GM18873 (cell line): ENCODE data around the gene KIF13A.
"Not testable (repeated sequence)": the region's sequence is repeated elsewhere in the genome, so short reads cannot be mapped to it uniquely, and the experiment has no call there.

ENCODE experiments used
- ATAC-seq: cut with Tn5 transposase; IDR thresholded peaks from one replicate; pipeline ENCODE4 v1.9.1; 2021; ENCODE audit warnings: mild to moderate bottlenecking, moderate library complexity, moderate number of reproducible peaks; ENCODE audit not compliant: unreplicated experiment, low FRiP score

The KIF13A gene

DNA sequence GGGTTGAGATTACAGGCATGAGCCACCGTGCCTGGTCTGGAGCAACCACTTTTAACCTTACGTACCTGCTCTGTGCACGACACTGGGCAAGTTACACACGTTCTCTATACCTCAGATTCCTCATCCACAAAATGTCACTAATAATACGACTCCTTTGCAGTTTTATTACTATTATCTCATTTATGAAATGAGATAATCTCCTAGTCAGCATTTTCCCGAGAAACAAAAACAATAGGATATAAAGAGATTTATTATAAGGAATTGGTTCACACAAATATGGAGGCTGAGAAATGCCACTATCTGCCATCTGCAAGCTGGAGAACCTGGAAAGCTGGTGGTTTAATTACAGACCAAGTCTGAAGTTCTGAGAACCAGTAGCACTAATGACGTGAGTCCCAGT, 12.0 kb upstream of the KIF13A start:
- no peak for ATAC-seq

DNA sequence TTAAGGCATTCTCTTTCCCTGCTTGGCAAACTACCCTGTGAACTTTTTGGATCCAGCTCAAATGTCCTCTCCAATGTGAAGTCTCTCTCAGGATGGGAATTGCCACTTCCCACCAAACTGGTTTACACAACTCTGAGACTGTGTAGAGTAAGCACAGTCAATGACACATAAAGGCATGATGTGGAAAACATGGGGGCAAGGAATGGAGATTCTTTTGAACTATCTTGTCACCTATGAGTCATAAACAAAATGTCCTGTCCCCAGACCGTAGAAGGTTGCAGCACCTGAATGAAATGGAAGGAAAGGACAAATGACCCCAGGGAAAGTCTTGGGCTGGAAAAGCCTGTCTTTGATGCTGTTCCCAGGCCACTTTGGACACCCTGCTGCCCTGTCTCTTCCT, 11.0 kb upstream of the KIF13A start:
- ATAC-seq, result no peak

DNA sequence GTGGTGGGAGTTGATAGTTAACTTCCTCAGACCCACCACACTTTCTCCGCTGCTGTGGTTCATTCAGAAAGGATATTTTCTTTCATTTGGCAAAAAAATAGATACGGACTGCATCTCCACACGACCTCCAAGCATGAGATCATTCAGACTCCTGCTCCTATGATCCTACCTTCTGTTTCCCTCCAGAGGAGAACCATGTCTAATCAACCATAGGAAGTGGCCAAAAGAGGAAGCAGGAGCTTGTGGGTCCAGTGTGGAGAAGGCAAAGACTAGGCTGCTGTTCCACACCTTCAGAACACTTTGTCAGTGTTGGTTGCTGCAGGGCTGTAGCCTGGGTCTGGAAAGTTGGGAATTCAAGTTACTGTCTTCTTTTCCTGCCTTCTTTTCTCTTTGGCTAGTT, 10.6 kb upstream of the KIF13A start:
- no peak for ATAC-seq

DNA sequence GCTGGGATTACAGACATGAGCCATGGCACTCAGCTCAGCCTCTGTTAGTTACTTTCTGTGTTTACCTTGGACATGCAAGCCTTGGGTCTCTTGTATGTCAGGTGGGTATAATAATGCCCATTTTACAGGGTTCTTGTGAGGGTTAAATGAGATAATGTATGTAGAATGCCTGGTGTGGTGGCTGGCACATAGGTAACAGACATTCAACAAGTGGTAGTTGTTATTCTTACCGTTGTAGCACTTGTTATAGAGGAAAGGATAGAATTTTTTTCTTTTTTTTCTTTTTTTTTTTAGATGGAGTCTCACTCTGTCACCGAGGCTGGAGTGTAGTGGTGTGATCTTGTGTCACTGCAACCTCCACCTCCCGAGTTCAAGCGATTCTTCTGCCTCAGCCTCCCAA, 8.0 kb upstream of the KIF13A start:
- ATAC-seq, result no peak

DNA sequence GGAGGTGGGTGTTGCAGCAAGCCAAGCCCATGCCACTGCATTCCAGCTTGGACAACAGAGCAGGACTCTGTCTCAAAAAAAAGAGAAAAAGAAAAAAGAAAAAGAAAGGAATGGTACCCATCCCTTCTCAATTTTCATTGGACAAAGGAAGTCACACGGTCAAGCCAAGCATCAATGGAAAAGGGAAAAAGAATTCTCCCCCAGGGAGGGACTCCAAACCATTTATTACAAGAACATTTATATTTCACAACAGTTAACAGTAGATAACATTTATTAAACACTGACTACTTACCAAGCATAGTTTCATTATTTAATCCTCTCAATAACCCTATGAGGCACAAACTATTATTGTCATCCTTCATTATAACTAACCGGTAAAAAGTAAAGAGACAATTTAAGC, 6.6 kb upstream of the KIF13A start:
- ATAC-seq, result no peak

DNA sequence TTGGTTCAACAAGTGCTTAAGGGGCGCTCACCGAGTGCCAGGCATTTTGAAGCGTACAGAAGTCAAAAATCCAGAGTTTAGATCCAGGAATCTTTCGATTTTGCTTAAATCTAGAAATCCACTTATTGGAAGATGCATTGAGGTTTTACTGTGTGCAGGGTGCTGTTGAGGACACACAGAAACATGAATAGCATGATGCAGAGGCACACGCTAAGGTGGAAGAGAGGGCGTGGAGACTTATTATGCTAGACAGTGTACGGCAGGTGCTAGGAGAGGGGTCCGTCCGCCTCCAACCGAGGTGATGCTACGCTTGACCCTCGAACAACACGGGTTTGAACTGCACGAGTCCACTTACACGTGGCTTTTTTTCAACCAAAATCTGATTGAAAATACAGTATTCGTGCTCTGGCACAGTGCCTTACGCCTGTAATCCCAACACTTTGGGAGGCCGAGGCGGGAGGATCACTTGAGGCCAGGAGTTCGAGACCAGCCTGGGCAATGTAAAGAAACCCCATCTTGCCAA, 1.0 kb upstream of the KIF13A start:
- ATAC-seq, result no peak

DNA sequence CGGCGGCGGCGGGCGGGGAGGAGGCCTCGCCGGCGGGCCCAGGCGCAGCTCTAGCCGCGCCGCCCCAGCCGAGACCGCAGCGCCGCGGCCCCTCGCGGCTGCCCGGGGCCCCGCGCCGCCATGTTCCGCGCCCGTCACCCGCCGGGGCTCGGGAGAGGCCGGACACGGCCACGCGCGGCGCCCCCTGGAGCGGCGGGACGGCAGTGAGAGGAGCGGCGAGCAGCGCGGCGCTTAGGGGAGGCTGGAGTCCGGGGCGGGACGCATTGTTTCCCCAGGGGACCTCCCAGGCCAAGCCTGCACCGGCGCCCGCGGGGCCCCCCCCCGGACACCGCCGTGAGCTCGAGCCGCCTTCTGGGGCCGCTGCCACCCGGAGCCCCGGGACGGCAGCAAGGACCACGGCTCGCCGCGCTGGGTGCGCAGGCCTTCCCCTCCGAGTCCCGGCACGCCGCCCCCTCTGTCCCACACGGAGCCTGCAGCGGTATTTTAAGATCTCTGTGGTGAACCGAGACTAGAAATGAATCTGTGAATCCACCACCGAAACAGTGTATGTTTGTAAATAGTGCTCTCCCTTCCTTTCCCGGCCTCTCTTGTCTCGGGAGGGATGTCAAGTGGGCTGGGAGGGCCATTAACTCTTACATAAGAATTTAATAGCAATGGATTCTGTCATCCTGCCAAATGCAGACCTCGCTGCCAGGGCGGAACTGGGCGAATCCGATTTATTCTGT, 424 bp upstream of the KIF13A start:
- peak; percentile 88 for ATAC-seq

DNA sequence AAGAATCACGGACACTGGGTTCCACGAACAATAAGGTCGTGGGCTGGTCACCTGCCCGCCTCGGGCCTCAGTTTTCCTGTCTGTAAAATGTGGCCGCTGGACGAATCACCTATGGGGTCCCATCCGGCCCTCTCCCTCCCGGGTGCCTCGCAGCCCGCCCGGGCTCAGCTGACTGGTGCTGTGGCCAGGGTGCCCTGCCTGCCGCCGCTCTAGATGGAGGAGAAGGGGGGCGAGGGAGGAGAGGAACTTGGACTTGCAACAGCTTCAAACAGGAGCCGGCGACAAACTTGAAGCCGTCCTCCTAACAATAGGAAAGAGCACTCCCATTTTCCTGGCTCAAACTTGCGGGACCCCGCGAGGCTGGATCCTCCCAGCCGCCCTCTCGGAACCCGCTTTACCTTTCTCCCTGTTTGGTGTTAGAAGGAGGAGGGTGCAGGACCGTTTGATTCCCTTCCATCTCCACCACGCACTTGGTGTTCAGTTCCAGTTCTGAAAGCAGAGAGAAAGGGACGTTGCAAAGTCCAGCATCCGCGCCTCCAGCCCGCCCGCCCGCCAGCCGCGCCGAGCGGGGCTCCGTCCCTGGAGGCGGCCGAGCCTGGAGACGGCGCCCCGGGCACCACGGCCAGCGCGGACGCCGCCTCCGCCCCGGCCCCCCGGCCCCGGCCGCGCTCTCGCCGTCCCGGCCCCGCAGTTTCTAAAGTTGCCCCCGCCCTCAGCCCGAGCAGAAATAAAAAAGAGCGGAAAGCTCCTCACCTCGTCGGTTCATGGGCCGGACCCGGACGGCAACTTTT, 584 bp downstream of the KIF13A start:
- no peak for ATAC-seq

DNA sequence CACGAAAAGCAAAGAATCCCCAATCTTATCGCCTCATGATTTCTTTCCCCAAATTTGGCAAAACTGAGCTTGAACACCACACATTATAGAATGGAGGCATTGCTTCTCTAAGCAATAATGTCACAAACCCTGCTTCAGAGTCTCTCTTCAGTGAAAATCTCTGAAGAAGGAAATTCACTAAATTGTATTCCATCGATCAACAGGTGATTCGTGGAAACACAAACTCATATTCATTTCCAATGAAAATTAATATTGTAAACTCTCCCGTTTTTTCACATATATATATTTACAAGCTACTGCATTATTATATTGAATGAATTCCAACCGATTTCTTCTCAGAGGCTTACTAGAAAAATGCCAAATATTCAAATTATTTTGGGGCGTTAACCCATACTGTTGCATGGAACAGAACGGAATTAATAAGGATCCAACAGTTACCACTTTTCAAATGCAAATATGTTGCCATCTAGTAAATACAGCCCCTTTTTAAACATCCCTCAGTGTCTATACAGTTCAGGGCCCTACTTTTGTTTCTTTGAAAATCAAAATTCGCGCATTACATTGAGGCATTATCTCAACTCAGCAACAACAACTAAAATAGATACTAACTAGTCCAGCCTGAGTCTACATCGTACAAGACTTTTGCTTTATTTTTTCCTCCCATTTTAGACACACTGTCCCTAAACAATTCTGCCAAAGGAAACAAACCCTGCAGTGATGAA, 1.3 kb downstream of the KIF13A start:
- no peak for ATAC-seq

DNA sequence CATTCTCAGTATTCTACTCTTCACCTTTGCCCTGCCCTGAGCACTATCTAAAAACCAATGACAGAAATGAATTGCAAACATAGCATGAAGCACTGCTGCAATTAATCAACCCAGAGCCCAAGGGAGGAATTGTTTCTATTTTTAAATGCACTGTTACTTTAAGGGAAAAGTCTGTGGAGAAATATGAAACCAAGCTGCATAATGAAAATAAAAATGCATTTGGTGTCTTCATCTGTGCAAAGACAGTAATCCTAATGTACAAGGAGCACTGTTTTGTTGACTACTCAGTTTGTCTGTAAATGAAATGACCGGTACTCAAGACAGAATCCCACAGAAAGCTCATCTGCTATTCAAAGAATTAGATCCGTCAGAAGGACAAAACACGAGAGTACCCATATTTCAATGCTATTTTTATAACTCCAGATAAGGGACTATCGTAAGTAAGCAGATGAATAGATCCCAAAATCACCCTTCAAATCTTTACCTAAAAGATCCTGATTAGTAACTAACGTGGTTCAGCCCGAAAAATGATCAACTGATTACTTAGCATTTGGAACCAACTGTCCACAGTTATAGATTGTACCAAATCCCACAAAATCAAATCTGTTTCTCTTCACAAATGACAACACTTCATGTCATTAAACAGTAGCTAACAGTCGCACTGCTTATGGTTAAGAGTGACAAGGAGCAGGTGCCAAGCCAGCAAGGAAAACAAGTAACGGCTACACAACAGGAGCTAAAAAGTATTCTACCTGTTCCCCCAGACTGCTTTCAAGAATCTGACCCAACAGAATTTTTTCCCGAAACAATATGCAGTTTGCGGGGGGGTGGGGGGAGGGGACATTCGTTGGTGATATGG, 2.4 kb downstream of the KIF13A start:
- ATAC-seq, result no peak

DNA sequence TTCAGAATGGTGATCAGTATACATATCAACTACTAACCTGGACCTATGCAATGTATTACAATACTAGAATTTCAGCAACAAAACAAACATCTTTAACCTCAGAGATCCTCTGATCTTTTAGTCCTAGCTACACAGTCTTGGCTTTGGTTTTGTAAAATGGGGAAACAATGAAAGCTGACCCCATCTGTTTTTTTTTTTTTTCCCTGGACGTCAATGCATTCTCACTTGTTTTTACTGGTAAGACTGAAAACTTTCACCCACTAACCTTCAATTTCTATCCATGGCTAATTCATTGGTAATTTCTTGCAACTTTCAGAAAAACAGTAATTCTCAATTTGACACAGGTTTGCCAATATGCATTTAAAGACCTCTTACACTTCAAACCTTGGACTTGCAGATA, 3.0 kb downstream of the KIF13A start:
- no peak for ATAC-seq

DNA sequence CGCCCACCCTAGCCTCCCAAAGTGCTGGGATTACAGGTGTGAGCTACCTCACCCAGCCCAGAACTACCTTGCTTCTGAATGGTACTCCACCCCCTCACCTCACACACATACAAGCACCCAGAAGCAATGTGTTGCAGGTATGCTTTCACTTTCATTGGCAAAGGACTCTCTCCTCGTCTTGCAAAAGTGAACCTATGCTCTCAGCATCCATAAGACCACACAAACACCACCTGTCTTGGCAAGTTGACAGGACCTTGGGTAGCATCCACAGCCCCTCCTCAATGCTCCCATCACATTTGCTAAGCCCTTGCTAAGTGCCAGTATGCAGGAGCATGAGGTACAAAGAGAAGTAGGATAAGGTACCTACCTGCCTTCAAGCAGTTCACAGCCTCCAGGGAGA, 3.7 kb downstream of the KIF13A start:
- ATAC-seq, result no peak

DNA sequence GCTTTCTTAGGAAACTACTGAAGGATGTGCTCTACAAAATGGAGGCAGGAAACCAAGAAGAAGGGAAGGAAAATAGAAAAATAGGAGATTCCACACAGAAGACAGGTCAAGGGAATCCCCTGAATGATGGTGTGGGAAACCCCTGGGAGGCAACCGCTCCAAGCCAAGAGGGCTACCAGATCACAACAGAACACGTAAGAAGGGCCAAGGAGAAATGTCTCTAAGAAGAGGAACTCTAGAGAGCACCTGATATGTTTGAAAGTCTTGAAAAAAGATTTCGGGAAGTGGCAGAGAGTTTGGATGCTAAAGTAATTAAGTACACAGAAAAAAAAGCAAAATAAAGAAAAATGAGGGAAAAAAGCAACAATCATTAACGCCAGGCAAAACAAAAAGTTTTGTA, 7.1 kb downstream of the KIF13A start:
- no peak for ATAC-seq

DNA sequence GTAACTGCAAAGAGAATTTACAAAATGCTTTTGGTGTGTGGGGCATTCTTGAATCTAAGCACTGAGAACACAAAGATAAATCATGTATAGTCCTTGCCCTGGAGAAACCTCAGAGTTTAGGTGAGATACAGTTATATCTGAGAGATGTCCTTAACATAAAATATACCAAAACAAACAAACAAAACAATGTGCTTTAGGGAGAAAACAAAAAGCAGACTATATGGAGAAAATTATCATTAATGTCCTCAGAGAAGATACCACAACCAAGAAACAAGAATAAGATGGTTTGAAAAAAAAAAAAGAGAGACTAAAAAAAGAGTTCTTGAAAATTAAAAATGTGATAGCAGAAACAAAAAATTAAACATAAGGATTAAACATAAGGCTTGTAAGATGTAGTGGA, 8.0 kb downstream of the KIF13A start:
- no peak for ATAC-seq

DNA sequence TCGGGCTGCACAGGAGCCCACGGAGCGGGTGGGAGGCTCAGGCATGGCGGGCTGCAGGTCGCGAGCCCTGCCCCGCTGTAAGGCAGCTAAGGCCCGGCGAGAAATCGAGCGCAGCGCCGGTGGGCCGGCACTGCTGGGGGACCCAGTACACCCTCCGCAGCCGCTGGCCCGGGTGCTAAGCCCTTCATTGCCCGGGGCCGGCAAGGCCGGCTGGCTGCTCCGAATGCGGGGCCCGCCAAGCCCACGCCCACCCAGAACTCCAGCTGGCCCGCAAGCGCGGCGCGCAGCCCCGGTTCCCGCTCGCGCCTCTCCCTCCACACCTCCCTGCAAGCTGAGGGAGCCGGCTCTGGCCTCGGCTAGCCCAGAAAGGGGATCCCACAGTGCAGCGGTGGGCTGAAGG, 11.2 kb downstream of the KIF13A start:
- ATAC-seq, result not testable (repeated sequence)

DNA sequence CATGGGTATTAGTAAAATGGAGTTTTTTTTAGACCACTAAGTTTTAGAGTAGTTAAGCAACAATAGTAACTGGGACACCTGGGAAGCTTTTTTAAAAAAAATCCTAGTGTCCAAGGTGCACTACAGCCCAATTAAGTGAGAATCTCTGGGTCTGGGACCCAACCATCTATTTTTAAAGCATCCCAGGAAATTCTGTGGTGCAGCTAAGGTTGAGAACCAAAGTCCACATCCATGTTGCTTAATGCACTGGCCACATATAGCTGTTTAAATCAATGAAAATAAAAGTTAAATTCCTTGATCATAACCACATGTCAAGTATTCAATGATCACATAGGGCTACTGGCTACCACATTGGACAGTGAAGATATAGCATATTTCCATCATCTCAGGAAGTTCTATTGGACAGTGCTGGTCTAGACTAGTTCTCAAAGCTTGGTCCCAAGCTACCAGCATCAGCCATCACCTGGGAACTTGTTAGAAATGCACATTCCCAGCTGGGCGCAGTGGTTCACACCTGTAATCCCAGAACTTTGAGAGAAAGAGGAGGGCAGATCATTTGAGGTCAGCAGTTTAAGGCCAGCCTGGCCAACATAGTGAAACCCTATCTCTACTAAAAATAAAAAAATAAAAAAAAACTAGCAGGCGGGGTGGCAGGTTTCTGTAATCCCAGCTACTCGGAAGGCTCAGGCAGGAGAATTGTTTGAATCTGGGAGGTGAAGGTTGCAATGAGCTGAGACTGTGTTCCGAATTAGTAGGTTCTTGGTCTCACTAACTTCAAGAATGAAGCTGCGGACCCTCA, 12.7 kb downstream of the KIF13A start:
- no peak for ATAC-seq

DNA sequence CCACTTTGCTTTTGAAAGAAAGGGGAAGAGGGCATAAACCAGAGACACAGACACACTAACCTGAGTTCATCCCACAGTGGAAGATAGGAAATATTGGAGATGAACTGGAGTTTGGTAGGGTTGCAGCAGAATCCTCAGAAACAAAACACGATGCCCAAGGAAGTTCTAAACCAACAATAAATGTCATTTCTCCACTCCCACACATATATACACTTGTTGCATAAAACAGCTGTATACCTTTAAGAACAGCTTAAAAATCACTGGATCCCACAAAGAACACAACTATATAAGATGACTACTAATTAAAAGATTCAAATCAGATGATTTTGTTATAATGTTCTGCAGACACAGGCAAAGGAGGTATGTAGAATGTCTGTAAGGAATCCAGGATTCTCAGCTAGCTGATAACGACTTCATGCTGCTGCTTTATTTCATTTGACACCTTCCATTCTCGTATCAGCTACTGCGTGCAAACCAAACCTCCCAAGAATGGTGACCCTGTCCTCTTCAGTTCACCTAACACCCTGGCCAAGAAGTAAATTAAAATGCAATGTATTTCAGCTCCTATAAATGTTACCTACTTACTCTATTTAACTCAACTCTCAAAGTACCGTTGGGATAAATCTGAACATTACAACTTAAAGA, 14.3 kb downstream of the KIF13A start:
- no peak for ATAC-seq

DNA sequence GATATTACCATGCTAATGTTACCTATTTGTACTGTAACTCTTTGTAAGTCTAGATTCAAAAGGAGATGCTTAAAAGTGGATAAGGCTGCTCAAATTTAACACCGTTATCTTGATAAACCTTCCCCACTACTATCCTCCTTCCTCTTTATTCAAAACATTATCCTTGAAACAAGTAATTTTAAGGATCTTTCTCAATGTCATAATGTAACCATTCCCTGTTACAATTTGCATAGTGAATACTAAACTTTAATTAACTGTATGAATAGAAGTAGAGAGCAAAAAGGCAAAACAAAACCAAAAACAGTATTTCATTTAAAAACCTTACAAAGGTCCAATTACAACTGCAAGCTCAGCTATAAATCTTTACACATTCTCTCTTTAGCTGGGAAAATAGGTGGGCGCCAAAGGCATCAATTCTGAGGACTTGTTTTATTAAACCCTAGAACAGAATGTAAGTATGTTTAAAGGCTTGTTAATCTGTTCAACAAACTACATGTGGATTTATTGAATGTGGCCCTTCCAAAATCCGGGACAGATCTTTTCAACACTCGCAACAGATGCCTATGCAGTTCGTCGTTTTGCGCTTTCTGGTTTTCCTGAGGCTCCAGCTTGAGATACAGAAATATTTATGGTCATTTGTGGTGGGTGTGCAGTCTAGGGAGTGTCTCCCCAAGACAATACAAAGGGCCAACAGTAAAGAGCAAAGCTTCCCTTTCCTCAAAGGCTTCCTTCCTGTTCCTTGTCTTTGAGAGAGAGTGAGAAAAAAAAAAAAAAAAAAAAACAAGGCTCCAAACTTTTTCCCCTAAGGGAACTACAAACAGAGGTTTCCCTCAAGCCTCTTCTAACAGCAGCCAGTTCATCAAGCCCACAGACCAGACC, 15.1 kb downstream of the KIF13A start:
- ATAC-seq, result no peak
